ENCODE data around the gene MYO3B.

Gene MYO3B

GRCh38 chr2:170305711-170306110 lies 127.8 kb downstream of the MYO3B start:
- H2AFZ ChIP-seq (ENCODE audit: low read depth, low read length, severe bottlenecking): no peak overlapping the region
- no peaks in the 10 kb centered on the region for H3K27me3 ChIP-seq (ENCODE audit: low read length)
- H3K4me3 ChIP-seq (ENCODE audit: insufficient read depth, low read length, poor library complexity, severe bottlenecking): no peak overlapping the region

GRCh38 chr2:170306293-170306873 lies 128.4 kb downstream of the MYO3B start:
- Histone ChIP-seq H3F3A (ENCODE audit: insufficient read depth) (no peaks in the 10 kb centered on the region), H3K27ac (ENCODE audit: low read depth, low read length) (no peak overlapping the region), H4K20me1 (ENCODE audit: low read depth, low read length) (no peaks in the 10 kb centered on the region), H3K36me3 (ENCODE audit: low read length) (no peaks in the 10 kb centered on the region), H3K9me2 (replicated peaks; ENCODE audit: insufficient read depth, low read length) (no peaks in the 10 kb centered on the region), H2AFZ (ENCODE audit: low read depth, low read length, severe bottlenecking) (no peak overlapping the region), H3K27me3 (ENCODE audit: low read length) (no peaks in the 10 kb centered on the region), H3K9ac (ENCODE audit: low read length) (no peak overlapping the region), H3K4me3 (ENCODE audit: insufficient read depth, low read length, poor library complexity, severe bottlenecking) (no peak overlapping the region), H3K9me3 (ENCODE audit: insufficient read depth, low read length) (no peaks in the 10 kb centered on the region), H3K79me2 (ENCODE audit: insufficient read depth, low read length) (no peaks in the 10 kb centered on the region), H3K4me2 (ENCODE audit: low read depth, low read length, poor library complexity, severe bottlenecking) (no peak overlapping the region)
- TF ChIP-seq EZH2phosphoT487 (conservative IDR thresholded peaks at IDR 0.05; ENCODE audit: low read length): no peak
- no peak for TF ChIP-seq CTCF (IDR thresholded peaks at IDR 0.05; ENCODE audit: insufficient read depth, low read length, poor library complexity, severe bottlenecking)

More at GRCh38 chr2:170305711-170306110, 127.8 kb downstream of the MYO3B start:
- Histone ChIP-seq H3K79me2 (ENCODE audit: insufficient read depth, low read length) (no peaks in the 10 kb centered on the region), H3F3A (ENCODE audit: insufficient read depth) (no peaks in the 10 kb centered on the region), H3K27ac (ENCODE audit: low read depth, low read length) (no peak overlapping the region), H3K36me3 (ENCODE audit: low read length) (no peaks in the 10 kb centered on the region), H4K20me1 (ENCODE audit: low read depth, low read length) (no peaks in the 10 kb centered on the region), H3K9me2 (replicated peaks; ENCODE audit: insufficient read depth, low read length) (no peaks in the 10 kb centered on the region), H3K4me2 (ENCODE audit: low read depth, low read length, poor library complexity, severe bottlenecking) (no peak overlapping the region), H3K9me3 (ENCODE audit: insufficient read depth, low read length) (no peaks in the 10 kb centered on the region), H3K9ac (ENCODE audit: low read length) (no peak overlapping the region)
- no peak for TF ChIP-seq EZH2phosphoT487 (conservative IDR thresholded peaks at IDR 0.05; ENCODE audit: low read length)
- no peak for TF ChIP-seq CTCF (IDR thresholded peaks at IDR 0.05; ENCODE audit: insufficient read depth, low read length, poor library complexity, severe bottlenecking)

GRCh38 chr2:170307052-170307451 lies 129.1 kb downstream of the MYO3B start:
- H2AFZ ChIP-seq (ENCODE audit: low read depth, low read length, severe bottlenecking): no peak overlapping the region
- no peaks in the 10 kb centered on the region for H3F3A ChIP-seq (ENCODE audit: insufficient read depth)
- no peak overlapping the region for H3K4me3 ChIP-seq (ENCODE audit: insufficient read depth, low read length, poor library complexity, severe bottlenecking)
- no peaks in the 10 kb centered on the region for H4K20me1 ChIP-seq (ENCODE audit: low read depth, low read length)
- H3K9me3 ChIP-seq (ENCODE audit: insufficient read depth, low read length): no peaks in the 10 kb centered on the region
- H3K27ac ChIP-seq (ENCODE audit: low read depth, low read length): no peak overlapping the region
- H3K9me2 ChIP-seq (replicated peaks; ENCODE audit: insufficient read depth, low read length): no peaks in the 10 kb centered on the region
- H3K36me3 ChIP-seq (ENCODE audit: low read length): no peaks in the 10 kb centered on the region
- no peak overlapping the region for H3K4me2 ChIP-seq (ENCODE audit: low read depth, low read length, poor library complexity, severe bottlenecking)
- TF ChIP-seq EZH2phosphoT487 (conservative IDR thresholded peaks at IDR 0.05; ENCODE audit: low read length): no peak
- TF ChIP-seq CTCF (IDR thresholded peaks at IDR 0.05; ENCODE audit: insufficient read depth, low read length, poor library complexity, severe bottlenecking): no peak
- no peaks in the 10 kb centered on the region for H3K27me3 ChIP-seq (ENCODE audit: low read length)
- H3K79me2 ChIP-seq (ENCODE audit: insufficient read depth, low read length): no peaks in the 10 kb centered on the region
- H3K9ac ChIP-seq (ENCODE audit: low read length): no peak overlapping the region

Data from SU-DHL-6 (cell line).